Activated gamma-delta T cell (primary cell): ENCODE measurements around the gene SGO1.

Source experiments
- DNase-seq: peaks from one replicate; lab custom pipeline; 2025; lab: John Stamatoyannopoulos, UW

SGO1 gene

GRCh38 chr3:20154928-20155327 lies 31.1 kb downstream of the SGO1 start:
- DNase-seq = no peak

DNA sequence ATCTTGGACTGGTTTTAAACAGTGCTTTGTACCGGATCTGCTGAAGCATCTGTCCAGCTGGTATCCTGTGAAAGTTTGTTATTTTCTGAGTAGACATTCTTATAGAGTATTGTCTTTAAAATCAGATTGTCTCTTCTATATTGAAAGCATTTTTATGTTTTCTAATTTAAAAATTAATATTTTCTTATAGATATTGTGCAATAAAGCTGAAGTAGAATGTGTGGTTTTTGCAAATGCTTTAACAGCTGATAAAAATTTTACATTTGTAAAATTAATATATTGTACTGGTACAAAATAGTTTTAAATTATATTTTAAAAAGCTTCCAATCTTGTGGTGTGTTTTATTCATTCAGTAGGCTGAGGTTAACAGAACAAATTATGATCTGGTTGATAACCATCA lies 31.9 kb downstream of the SGO1 start:
- no peak for DNase-seq

DNA sequence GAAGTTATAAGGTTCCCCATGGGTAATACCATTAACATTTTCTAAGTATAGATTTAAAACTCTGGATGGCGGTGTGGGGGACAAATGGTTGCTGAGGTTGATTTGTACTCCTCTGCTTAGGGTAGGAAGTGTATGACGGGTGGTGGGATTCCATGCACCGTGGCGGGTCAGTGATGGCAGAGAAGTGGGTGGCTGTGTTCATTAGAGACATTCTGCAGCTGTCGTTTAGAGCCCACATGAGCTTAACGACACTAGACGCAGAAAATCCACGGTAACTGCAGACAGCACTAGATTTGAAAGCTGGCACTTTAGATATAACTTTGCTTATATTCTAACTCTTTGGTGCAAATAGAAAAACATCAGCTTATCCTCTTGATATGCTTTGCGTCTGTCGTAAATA lies 37.5 kb downstream of the SGO1 start:
- DNase-seq = no peak

DNA sequence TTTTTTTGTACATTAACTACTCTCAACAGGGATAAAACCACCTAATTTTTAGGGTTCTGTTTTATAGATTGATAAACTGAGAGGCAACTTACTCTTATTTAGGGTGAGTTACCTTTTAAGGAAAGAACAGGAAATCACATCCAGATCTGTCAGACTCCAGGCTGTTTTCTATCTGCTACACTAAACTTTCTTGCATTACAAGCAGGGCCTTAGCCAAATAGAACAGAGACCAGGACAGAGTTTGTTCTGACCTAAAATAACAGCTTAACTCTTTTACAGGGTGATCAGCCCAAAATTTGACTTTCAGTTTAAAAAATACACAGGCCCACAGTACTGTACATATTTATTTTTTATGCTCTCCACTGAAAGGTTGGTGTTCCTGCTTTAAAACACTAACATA lies 38.6 kb downstream of the SGO1 start:
- no peak for DNase-seq

GRCh38 chr3:20146301-20146700 lies 39.7 kb downstream of the SGO1 start:
- no peak for DNase-seq

DNA sequence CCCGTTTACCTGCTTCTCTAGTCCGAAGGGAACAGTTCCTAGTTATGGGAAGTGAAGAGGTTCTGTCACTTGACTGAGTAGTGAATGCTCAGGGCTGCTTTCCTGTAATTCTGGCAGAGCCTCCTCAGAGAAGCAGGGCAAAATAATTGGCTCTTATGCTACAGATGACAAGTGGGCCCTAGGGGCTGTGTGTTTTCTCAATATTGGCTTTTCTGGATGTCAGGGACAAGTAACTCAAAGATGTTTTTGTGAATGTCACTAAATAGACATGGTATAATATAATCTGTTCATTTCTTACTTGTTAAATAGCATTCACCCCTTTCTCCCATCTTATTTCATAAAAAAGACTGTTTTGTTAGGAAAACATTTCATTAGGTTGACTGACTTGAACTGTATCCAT lies 40.1 kb downstream of the SGO1 start:
- no peak for DNase-seq

- DNase-seq = no peak
Measured at GRCh38 chr3:20143519-20143918, 42.5 kb downstream of the SGO1 start.

DNA sequence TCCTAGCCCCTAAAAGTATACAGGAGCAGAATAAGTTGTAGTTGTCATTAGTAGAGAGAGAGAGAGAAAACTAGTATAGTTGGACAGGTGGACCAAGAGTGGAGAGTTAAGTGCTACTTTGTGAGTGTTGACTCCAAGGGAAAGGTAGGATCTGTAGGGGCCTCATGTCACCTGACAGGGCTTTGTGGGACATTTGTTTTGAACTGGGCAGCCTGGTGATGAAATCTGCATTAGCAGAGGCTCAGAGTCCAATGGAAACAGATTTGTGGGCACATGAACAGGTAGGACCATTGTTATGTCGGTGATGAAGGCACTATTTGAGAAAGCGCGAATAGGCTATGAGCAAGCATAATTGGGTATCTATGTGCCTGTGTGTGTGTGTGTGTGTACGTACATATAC lies 43.5 kb downstream of the SGO1 start:
- no peak for DNase-seq

DNA sequence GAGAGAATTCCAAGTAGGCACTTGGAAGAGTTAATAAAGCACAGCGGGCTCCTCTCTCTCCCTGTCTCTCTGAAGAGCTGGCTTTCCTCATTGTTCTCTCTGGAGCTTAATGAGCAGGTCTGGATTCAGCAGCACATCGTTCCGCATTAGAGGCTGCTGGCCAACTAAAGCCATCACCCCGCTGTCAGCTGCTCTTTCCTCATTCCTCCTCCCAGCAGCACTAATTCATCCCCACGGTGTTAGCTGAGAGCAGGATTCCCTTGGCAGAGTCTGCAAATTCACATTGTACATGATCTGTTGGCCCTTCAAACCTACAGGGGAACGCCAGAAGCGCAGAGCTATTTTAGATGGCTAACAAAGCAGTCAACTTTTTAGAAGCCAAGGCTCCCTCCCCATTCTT lies 44.2 kb downstream of the SGO1 start:
- no peak for DNase-seq

GRCh38 chr3:20141316-20141715 lies 44.7 kb downstream of the SGO1 start:
- no peak for DNase-seq

DNA sequence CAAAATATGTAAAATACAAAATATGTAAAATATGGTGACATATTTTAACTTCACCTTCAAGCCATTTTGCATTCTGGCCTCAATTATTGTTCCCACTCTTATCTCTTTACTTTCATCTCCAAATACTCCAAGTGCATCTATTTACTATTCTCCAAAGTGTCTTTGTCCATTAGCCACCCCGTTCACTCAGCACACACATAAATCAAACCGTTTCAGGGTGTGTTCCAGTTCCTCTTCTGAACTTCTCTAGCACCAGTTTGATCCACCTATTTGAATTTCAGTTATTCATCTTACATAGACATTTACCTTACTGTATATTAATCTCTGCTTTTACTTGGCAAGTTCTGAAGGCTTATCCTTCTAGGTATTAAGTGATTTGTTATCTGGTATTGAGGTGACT lies 45.1 kb downstream of the SGO1 start:
- no peak for DNase-seq

- DNase-seq = no peak
Measured at GRCh38 chr3:20137647-20138046, 48.4 kb downstream of the SGO1 start.

DNA sequence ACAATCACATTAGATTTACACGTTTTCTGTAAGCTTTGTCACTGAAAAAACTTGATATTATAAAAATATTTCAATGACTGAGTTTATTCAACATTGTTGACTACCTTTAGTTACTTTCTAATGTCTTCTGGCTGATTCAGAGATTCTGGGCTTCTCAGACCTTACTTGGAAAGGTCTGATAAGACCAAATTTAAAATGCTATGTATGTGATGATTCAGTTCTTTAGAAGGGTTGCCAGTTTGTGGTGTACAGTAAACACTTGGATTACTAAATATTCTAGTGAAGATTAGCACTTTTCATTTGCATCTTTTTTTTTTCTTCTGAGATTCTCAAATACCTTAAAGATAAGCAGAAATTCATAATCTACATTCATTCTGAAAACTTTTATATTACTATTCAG lies 49.8 kb downstream of the SGO1 start:
- DNase-seq = no peak

DNA sequence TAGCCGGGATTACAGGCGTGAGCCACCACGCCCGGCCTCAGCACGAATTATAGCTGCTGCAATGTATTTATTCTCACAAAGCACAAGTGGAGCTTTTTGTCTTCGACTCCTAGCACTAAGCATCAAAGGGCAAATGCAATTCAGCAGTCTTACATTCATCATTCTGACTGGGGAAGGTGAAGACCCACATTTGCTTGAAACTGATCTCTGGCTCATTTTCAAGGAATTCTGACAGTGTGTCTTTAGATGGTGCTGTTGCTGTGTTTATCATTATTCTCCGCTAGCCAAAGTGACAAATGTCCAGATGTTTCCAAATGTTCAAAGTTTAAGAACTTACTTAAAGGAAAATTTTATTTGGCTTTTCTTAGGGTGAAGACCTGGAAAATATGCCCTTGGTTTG lies 55.9 kb downstream of the SGO1 start:
- no peak for DNase-seq

DNA sequence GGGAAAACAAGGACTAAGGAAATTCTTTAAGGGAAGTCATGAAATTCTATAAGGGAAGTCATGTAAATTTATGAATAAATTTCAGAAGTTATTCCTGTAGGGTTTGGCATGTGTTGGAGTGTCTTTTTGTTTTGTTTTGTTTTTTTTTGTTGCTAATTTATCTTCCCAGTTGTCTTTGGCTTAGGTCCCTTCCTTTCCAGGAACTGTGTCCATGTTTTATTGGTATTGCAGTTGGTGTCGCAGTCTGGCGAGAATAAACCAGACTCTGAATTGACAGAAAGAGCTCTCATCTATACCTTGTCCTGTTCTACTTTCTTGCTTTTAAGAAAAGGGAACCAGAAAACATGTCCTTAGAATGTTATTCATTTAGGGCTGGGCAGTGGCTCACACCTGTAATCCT lies 57.6 kb downstream of the SGO1 start:
- DNase-seq = no peak

GRCh38 chr3:20125897-20126296 lies 60.1 kb downstream of the SGO1 start:
- no peak for DNase-seq

- no peak for DNase-seq
Measured at GRCh38 chr3:20125289-20125688, 60.7 kb downstream of the SGO1 start.

- DNase-seq = no peak
Measured at GRCh38 chr3:20123131-20123652, 62.8 kb downstream of the SGO1 start.

DNA sequence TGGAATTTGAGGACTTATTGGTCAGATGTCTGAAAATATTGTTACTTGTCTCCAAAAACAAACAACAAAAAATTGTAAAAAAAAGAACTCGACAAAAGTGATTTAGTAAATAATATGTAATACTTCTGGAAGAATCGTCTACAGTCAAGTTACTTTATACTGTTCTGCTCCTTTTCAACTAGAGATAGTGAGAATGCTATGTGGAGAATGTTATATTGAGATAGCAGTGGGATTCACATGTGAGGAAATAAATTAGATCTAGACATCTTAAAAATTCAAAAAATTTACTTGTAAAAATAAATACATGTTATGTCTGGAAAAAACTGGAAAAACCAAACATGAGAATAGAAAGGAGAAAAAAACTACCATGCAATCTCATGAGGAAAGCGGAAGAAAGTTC lies 64.9 kb downstream of the SGO1 start:
- no peak for DNase-seq
